HCT116 (cell line): ENCODE measurements around the gene FAM168A. TPM values are rescaled to one million over a fixed set of nuclear protein-coding genes. Genes with fewer than 3 reads are reported as not detected.

Source experiments
- ATAC-seq: fragments of 200-7000 bp; cut with Tn5 transposase; 2 replicates; pipeline ENCODE4 v1.9.1; 2020; ENCODE audit warnings: mild to moderate bottlenecking, moderate library complexity
- BruUV-seq: library from RNA; stranded (reverse); fragments of 400-500 nt; replicated peaks from 2 replicates; lab custom pipeline; 2021; lab: Mats Ljungman, UMichigan
- CTCF ChIA-PET: fragments of 300-600 bp; sonication (Branson Sonifier 250); formaldehyde crosslinking; loops from one replicate; lab custom pipeline; 2021; ENCODE audit warnings: antibody characterized with exemption; lab: Charles Lee
- POLR2A ChIA-PET: fragments of 300-600, 350-600 bp; sonication (Branson Sonifier 250); formaldehyde crosslinking; loops from one replicate; lab custom pipeline; 2021; ENCODE audit warnings: antibody characterized with exemption; lab: Charles Lee
- RAD21 ChIA-PET, 2 experiments: fragments of 300-600 bp; sonication (Branson Sonifier 250); formaldehyde crosslinking; loops; one replicate each; lab custom pipeline; 2023; ENCODE audit warnings: low total read pairs in 2 of 2; ENCODE audit not compliant: uncharacterized antibody in 2 of 2, unreplicated experiment in 2 of 2, low non-redundant PET in 1 of 2; lab: Charles Lee
- DNase-seq: peaks from one replicate; pipeline ENCODE4 v3.0.0-alpha.2; 2010; ENCODE audit warnings: low read depth, low spot score
- H2AFZ ChIP-seq: fragments of 200-600 bp; shearing (Covaris generic), sonication (generic); 2 replicates; pipeline ENCODE4 v1.6.1; 2017; ENCODE audit warnings: low read depth, mixed run types, mixed read lengths, antibody characterized with exemption, low read length; ENCODE audit not compliant: poor library complexity, severe bottlenecking
- H3K27ac ChIP-seq: 2 replicates; pipeline ENCODE4 v1.5.1; 2012; ENCODE audit warnings: low read depth, low read length
- H3K27me3 ChIP-seq: fragments of 200-600 bp; sonication (generic); 2 replicates; pipeline ENCODE4 v1.6.1; 2016; ENCODE audit warnings: mixed run types, low read length, mixed read lengths; ENCODE audit not compliant: insufficient read depth
- H3K36me3 ChIP-seq, 2 experiments: fragments of 200-500 bp in 1 of 2; fragments of 200-600 bp in 1 of 2; sonication (Bioruptor generic) in 1 of 2; sonication (generic) in 1 of 2; 2 replicates each; pipeline versions ENCODE4 v1.5.1 to v1.6.1; 2014 to 2016; ENCODE audit warnings: low read length in 2 of 2, inconsistent platforms in 1 of 2, mixed read lengths in 1 of 2, mixed run types in 1 of 2; ENCODE audit not compliant: insufficient read depth in 2 of 2, control insufficient read depth in 1 of 2
- H3K4me1 ChIP-seq, 2 experiments: fragments of 200-600 bp in 1 of 2; sonication (generic) in 1 of 2; 2 replicates each; pipeline versions ENCODE4 v1.5.1 to v1.6.1; 2012 to 2017; ENCODE audit warnings: low read length in 2 of 2, inconsistent platforms in 1 of 2, mild to moderate bottlenecking in 1 of 2, mixed read lengths in 1 of 2, mixed run types in 1 of 2, moderate library complexity in 1 of 2; ENCODE audit not compliant: insufficient read depth in 2 of 2, control insufficient read depth in 1 of 2
- H3K4me2 ChIP-seq: fragments of 200-600 bp; sonication (generic); 2 replicates; pipeline ENCODE4 v1.6.1; 2017; ENCODE audit warnings: mixed run types, low read length, mixed read lengths
- H3K4me3 ChIP-seq, 2 experiments: fragments of 200-600 bp in 1 of 2; sonication (generic) in 1 of 2; replicated peaks in 1 of 2; 2 replicates each; pipeline ENCODE4 v1.5.1; 2011 to 2016; ENCODE audit warnings: low read length in 2 of 2, control low read depth in 1 of 2, low read depth in 1 of 2, mild to moderate bottlenecking in 1 of 2, mixed read lengths in 1 of 2, mixed run types in 1 of 2
- H3K79me2 ChIP-seq: fragments of 200-600 bp; sonication (generic); 2 replicates; pipeline ENCODE4 v1.6.1; 2017; ENCODE audit warnings: mild to moderate bottlenecking, mixed run types, low read length, moderate library complexity, mixed read lengths; ENCODE audit not compliant: insufficient read depth
- H3K9ac ChIP-seq: fragments of 200-600 bp; sonication (generic); 2 replicates; pipeline ENCODE4 v1.6.1; 2016; ENCODE audit warnings: low read length, mixed read lengths
- H3K9me2 ChIP-seq: fragments of 200-600 bp; sonication (generic), shearing (Covaris generic); 2 replicates; pipeline ENCODE4 v1.6.1; 2017; ENCODE audit warnings: mixed run types, mild to moderate bottlenecking, moderate library complexity; ENCODE audit not compliant: insufficient read depth
- H3K9me3 ChIP-seq, 2 experiments: fragments of 200-500 bp in 1 of 2; fragments of 200-600 bp in 1 of 2; sonication (Bioruptor generic) in 1 of 2; sonication (generic) in 1 of 2; 2 replicates each; pipeline ENCODE4 v1.6.1; 2014 to 2017; ENCODE audit warnings: low read length in 2 of 2, mixed read lengths in 2 of 2, inconsistent platforms in 1 of 2, low read depth in 1 of 2, mild to moderate bottlenecking in 1 of 2, mixed run types in 1 of 2, moderate library complexity in 1 of 2; ENCODE audit not compliant: control insufficient read depth in 1 of 2, insufficient read depth in 1 of 2
- H4K20me1 ChIP-seq: fragments of 200-600 bp; sonication (generic), shearing (Covaris generic); 2 replicates; pipeline ENCODE4 v1.6.1; 2017; ENCODE audit warnings: mixed run types, mild to moderate bottlenecking, moderate library complexity; ENCODE audit not compliant: insufficient read depth
- CBX3 ChIP-seq: IDR thresholded peaks from 2 replicates; pipeline ENCODE4 v1.6.1; 2012; ENCODE audit warnings: low read depth
- CEBPB ChIP-seq: IDR thresholded peaks from 2 replicates; pipeline ENCODE4 v1.6.1; 2012; ENCODE audit warnings: low read depth
- EGR1 ChIP-seq: IDR thresholded peaks from 2 replicates; pipeline ENCODE4 v1.6.1; 2012; ENCODE audit warnings: low read depth
- ELF1 ChIP-seq: IDR thresholded peaks from 2 replicates; pipeline ENCODE4 v1.6.1; 2012; ENCODE audit warnings: low read depth, borderline replicate concordance
- EZH2 ChIP-seq: fragments of 200-600 bp; sonication (generic); IDR thresholded peaks from 2 replicates; pipeline ENCODE4 v1.6.1; 2017; ENCODE audit warnings: antibody characterized with exemption, mixed run types
- EZH2phosphoT487 ChIP-seq: fragments of 200-600 bp; IDR thresholded peaks from 2 replicates; pipeline ENCODE4 v1.6.1; 2018; ENCODE audit warnings: antibody characterized with exemption, borderline replicate concordance
- FOSL1 ChIP-seq: IDR thresholded peaks from 2 replicates; pipeline ENCODE4 v1.6.1; 2012; ENCODE audit warnings: low read depth
- JUND ChIP-seq: IDR thresholded peaks from 2 replicates; pipeline ENCODE4 v1.6.1; 2012
- POLR2A ChIP-seq: IDR thresholded peaks from 2 replicates; pipeline ENCODE4 v1.7.0; 2011; ENCODE audit warnings: borderline replicate concordance; ENCODE audit not compliant: insufficient read depth, insufficient read length; ENCODE audit errors: extremely low read depth
- RAD21 ChIP-seq: IDR thresholded peaks from 2 replicates; pipeline ENCODE4 v1.6.1; 2012; ENCODE audit warnings: low read depth, mild to moderate bottlenecking
- SIN3A ChIP-seq: IDR thresholded peaks from 2 replicates; pipeline ENCODE4 v1.6.1; 2012; ENCODE audit warnings: low read depth
- SP1 ChIP-seq: IDR thresholded peaks from 2 replicates; pipeline ENCODE4 v1.6.1; 2012; ENCODE audit warnings: low read depth
- YY1 ChIP-seq: IDR thresholded peaks from 2 replicates; pipeline ENCODE4 v1.6.1; 2011; ENCODE audit warnings: low read length, low read depth, moderate library complexity, mild to moderate bottlenecking; ENCODE audit not compliant: insufficient replicate concordance; ENCODE audit errors: extremely low read depth
- ZNF274 ChIP-seq: fragments of 200-500 bp; sonication (Bioruptor generic); IDR thresholded peaks from 2 replicates; pipeline ENCODE4 v1.6.1; 2014; ENCODE audit warnings: mild to moderate bottlenecking, low read depth, low read length, inconsistent platforms
- intact Hi-C: fragments of 100-400 bp; cut with micrococcal nuclease; formaldehyde crosslinking; loops from 2 replicates; pipeline ENCODE4 v1.10.0; 2022
- total RNA-seq: library from RNA; stranded (reverse); gene quantifications from one replicate; pipeline ENCODE4 v1.2.1, GENCODE V29; 2021; ENCODE audit not compliant: unreplicated experiment
- TF ChIP-seq, protein P1 (sequence below), 3 experiments: fragments of 200-600 bp in 1 of 3; sonication (generic) in 1 of 3; IDR thresholded peaks in 2 of 3; conservative IDR thresholded peaks in 1 of 3; 2 replicates each; pipeline ENCODE4 v1.5.1; 2012 to 2017; ENCODE audit warnings: low read depth in 2 of 3, low read length in 2 of 3, antibody characterized with exemption in 1 of 3, borderline replicate concordance in 1 of 3, control low read depth in 1 of 3, mild to moderate bottlenecking in 1 of 3, mixed read lengths in 1 of 3, mixed run types in 1 of 3, moderate library complexity in 1 of 3; ENCODE audit not compliant: insufficient read depth in 1 of 3
- TF ChIP-seq, protein P2 (sequence below): IDR thresholded peaks from 2 replicates; pipeline ENCODE4 v1.6.1; 2012
- TF ChIP-seq, protein P3 (sequence below): IDR thresholded peaks from 2 replicates; pipeline ENCODE4 v1.6.1; 2012
- TF ChIP-seq, protein P4 (sequence below): IDR thresholded peaks from 2 replicates; pipeline ENCODE4 v1.6.1; 2012; ENCODE audit warnings: low read depth
- TF ChIP-seq, protein P5 (sequence below): IDR thresholded peaks from 2 replicates; pipeline ENCODE4 v1.6.1; 2011; ENCODE audit warnings: mild to moderate bottlenecking, low read length, moderate library complexity; ENCODE audit not compliant: insufficient replicate concordance; ENCODE audit errors: extremely low read depth

FAM168A gene
- total RNA-seq, 1 experiment from 2014 or later, result 31.5 TPM

DNA sequence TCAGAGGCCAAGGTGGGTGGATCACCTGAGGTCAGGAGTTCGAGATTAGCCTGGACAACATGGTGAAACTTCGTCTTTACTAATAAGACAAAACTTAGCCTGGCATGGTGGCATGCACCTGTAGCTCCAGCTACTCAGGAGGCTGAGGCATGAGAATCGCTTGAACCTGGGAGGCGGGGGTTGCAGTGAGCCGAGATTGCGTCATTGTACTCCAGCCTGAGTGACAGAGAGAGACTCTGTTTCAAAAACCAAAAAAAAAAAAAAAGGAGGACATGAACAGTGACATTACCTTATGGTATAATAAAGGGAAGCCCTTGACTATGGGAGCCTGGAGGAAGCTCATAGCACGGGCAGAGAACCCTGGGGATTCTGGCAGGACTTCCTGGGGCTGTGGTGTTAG is 32.0 kb upstream of the FAM168A start:
- POLR2A ChIA-PET, result interaction anchor here (1.2 kb wide), 1 partner anchor 487 kb away, joined by 4 read pairs; no protein-coding TSS in a partner anchor
- intact Hi-C loops, result no loop called here

More for the DNA sequence above, 32.0 kb upstream of the FAM168A start:
- Histone ChIP-seq H3K4me1 (peaks cover 0 to 4% of the 10 kb centered on the region in 2 experiments; a peak in 1 of 4 replicates), H3K4me3 (no peak overlapping the region), H2AFZ (no peak overlapping the region), H3K9ac (no peak overlapping the region), H3K27ac (no peak overlapping the region), H3K79me2 (no peaks in the 10 kb centered on the region), H3K9me3 (no peaks in the 10 kb centered on the region), H3K36me3 (no peaks in the 10 kb centered on the region), H3K4me2 (no peak overlapping the region), H4K20me1 (no peaks in the 10 kb centered on the region), H3K27me3 (no peaks in the 10 kb centered on the region), H3K9me2 (no peaks in the 10 kb centered on the region)
- ChIA-PET RAD21 (interaction anchor here in 1 of 2 experiments (1.7 kb wide), 1 partner anchor 31 kb away, joined by 4 read pairs; no protein-coding TSS in a partner anchor), CTCF (no interaction called here)
- no TSS peak for BruUV-seq
- TF ChIP-seq EZH2, result no peak
- no peak for TF ChIP-seq JUND
- TF ChIP-seq EZH2phosphoT487, result no peak
- TF ChIP-seq ZNF274, result no peak
- TF ChIP-seq, protein P1, sequence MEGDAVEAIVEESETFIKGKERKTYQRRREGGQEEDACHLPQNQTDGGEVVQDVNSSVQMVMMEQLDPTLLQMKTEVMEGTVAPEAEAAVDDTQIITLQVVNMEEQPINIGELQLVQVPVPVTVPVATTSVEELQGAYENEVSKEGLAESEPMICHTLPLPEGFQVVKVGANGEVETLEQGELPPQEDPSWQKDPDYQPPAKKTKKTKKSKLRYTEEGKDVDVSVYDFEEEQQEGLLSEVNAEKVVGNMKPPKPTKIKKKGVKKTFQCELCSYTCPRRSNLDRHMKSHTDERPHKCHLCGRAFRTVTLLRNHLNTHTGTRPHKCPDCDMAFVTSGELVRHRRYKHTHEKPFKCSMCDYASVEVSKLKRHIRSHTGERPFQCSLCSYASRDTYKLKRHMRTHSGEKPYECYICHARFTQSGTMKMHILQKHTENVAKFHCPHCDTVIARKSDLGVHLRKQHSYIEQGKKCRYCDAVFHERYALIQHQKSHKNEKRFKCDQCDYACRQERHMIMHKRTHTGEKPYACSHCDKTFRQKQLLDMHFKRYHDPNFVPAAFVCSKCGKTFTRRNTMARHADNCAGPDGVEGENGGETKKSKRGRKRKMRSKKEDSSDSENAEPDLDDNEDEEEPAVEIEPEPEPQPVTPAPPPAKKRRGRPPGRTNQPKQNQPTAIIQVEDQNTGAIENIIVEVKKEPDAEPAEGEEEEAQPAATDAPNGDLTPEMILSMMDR (IDR thresholded peaks at IDR 0.05 in 2 of 3, conservative IDR thresholded peaks at IDR 0.05 in 1 of 3; ENCODE audit: borderline replicate concordance in 1 of 3, insufficient read depth in 1 of 3, low read depth in 2 of 3, low read length in 2 of 3), result no peak
- no peak for TF ChIP-seq SP1
- TF ChIP-seq SIN3A, result no peak
- no peak for TF ChIP-seq YY1
- no peak for TF ChIP-seq POLR2A
- no peak for TF ChIP-seq CEBPB
- TF ChIP-seq, protein P2, sequence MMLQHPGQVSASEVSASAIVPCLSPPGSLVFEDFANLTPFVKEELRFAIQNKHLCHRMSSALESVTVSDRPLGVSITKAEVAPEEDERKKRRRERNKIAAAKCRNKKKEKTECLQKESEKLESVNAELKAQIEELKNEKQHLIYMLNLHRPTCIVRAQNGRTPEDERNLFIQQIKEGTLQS, result no peak
- no peak for TF ChIP-seq FOSL1
- no peak for TF ChIP-seq RAD21
- no peak for TF ChIP-seq ELF1
- TF ChIP-seq, protein P3, sequence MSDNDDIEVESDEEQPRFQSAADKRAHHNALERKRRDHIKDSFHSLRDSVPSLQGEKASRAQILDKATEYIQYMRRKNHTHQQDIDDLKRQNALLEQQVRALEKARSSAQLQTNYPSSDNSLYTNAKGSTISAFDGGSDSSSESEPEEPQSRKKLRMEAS, result no peak
- TF ChIP-seq CBX3, result no peak
- TF ChIP-seq, protein P4, sequence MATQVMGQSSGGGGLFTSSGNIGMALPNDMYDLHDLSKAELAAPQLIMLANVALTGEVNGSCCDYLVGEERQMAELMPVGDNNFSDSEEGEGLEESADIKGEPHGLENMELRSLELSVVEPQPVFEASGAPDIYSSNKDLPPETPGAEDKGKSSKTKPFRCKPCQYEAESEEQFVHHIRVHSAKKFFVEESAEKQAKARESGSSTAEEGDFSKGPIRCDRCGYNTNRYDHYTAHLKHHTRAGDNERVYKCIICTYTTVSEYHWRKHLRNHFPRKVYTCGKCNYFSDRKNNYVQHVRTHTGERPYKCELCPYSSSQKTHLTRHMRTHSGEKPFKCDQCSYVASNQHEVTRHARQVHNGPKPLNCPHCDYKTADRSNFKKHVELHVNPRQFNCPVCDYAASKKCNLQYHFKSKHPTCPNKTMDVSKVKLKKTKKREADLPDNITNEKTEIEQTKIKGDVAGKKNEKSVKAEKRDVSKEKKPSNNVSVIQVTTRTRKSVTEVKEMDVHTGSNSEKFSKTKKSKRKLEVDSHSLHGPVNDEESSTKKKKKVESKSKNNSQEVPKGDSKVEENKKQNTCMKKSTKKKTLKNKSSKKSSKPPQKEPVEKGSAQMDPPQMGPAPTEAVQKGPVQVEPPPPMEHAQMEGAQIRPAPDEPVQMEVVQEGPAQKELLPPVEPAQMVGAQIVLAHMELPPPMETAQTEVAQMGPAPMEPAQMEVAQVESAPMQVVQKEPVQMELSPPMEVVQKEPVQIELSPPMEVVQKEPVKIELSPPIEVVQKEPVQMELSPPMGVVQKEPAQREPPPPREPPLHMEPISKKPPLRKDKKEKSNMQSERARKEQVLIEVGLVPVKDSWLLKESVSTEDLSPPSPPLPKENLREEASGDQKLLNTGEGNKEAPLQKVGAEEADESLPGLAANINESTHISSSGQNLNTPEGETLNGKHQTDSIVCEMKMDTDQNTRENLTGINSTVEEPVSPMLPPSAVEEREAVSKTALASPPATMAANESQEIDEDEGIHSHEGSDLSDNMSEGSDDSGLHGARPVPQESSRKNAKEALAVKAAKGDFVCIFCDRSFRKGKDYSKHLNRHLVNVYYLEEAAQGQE, result no peak
- TF ChIP-seq, protein P5, sequence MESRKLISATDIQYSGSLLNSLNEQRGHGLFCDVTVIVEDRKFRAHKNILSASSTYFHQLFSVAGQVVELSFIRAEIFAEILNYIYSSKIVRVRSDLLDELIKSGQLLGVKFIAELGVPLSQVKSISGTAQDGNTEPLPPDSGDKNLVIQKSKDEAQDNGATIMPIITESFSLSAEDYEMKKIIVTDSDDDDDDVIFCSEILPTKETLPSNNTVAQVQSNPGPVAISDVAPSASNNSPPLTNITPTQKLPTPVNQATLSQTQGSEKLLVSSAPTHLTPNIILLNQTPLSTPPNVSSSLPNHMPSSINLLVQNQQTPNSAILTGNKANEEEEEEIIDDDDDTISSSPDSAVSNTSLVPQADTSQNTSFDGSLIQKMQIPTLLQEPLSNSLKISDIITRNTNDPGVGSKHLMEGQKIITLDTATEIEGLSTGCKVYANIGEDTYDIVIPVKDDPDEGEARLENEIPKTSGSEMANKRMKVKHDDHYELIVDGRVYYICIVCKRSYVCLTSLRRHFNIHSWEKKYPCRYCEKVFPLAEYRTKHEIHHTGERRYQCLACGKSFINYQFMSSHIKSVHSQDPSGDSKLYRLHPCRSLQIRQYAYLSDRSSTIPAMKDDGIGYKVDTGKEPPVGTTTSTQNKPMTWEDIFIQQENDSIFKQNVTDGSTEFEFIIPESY, result no peak
- TF ChIP-seq EGR1, result no peak
- no peak for DNase-seq
- no peak for ATAC-seq
